Coronary artery (tissue), 2 donors: ENCODE measurements around the gene RFNG.

Experiments used
- DNase-seq: peaks from one replicate; pipeline ENCODE4 v3.0.0-alpha.2; 2017; ENCODE audit warnings: low spot score
- H3K27ac ChIP-seq, 2 donors: fragments of 200-600 bp; sonication (generic); one replicate each; pipeline ENCODE4 v1.5.1; 2016 to 2019
- H3K4me3 ChIP-seq: fragments of 200-600 bp; sonication (generic); 2 replicates; pipeline ENCODE4 v1.5.1; 2016; ENCODE audit warnings: mild to moderate bottlenecking, moderate library complexity
- TF ChIP-seq, protein P1 (sequence below): fragments of 200-600 bp; sonication (generic); IDR thresholded peaks from one replicate; pipeline ENCODE4 v1.5.1; 2019; ENCODE audit warnings: antibody characterized with exemption

Gene RFNG

GRCh38 chr17:82054351-82055022 lies 2.9 kb upstream of the RFNG start:
- TF ChIP-seq, protein P1, sequence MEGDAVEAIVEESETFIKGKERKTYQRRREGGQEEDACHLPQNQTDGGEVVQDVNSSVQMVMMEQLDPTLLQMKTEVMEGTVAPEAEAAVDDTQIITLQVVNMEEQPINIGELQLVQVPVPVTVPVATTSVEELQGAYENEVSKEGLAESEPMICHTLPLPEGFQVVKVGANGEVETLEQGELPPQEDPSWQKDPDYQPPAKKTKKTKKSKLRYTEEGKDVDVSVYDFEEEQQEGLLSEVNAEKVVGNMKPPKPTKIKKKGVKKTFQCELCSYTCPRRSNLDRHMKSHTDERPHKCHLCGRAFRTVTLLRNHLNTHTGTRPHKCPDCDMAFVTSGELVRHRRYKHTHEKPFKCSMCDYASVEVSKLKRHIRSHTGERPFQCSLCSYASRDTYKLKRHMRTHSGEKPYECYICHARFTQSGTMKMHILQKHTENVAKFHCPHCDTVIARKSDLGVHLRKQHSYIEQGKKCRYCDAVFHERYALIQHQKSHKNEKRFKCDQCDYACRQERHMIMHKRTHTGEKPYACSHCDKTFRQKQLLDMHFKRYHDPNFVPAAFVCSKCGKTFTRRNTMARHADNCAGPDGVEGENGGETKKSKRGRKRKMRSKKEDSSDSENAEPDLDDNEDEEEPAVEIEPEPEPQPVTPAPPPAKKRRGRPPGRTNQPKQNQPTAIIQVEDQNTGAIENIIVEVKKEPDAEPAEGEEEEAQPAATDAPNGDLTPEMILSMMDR, result no peak
- H3K4me3 ChIP-seq, result no peak overlapping the region
- no peak for DNase-seq
- no peak overlapping the region for H3K27ac ChIP-seq

- TF ChIP-seq, protein P1, result no peak
- Histone ChIP-seq H3K27ac (no peak overlapping the region), H3K4me3 (no peak overlapping the region)
- DNase-seq, result no peak
Measured at GRCh38 chr17:82053556-82054263, 2.1 kb upstream of the RFNG start.

- no peak overlapping the region for H3K27ac ChIP-seq
- H3K4me3 ChIP-seq, result peak overlapping the region; percentile 100
- DNase-seq, result no peak
- TF ChIP-seq, protein P1, result no peak
Measured at GRCh38 chr17:82053130-82053529, 1.5 kb upstream of the RFNG start.

GRCh38 chr17:82052638-82053059 lies 1.0 kb upstream of the RFNG start:
- DNase-seq, result no peak
- no peak overlapping the region for H3K27ac ChIP-seq
- TF ChIP-seq, protein P1, result no peak
- peak overlapping the region; percentile 100 for H3K4me3 ChIP-seq

GRCh38 chr17:82050761-82051641 lies 610 bp downstream of the RFNG start:
- Histone ChIP-seq H3K27ac (peak overlapping the region; percentile 16 to 89), H3K4me3 (peak overlapping the region; percentile 100)
- TF ChIP-seq, protein P1, result no peak
- DNase-seq, result no peak

DNA sequence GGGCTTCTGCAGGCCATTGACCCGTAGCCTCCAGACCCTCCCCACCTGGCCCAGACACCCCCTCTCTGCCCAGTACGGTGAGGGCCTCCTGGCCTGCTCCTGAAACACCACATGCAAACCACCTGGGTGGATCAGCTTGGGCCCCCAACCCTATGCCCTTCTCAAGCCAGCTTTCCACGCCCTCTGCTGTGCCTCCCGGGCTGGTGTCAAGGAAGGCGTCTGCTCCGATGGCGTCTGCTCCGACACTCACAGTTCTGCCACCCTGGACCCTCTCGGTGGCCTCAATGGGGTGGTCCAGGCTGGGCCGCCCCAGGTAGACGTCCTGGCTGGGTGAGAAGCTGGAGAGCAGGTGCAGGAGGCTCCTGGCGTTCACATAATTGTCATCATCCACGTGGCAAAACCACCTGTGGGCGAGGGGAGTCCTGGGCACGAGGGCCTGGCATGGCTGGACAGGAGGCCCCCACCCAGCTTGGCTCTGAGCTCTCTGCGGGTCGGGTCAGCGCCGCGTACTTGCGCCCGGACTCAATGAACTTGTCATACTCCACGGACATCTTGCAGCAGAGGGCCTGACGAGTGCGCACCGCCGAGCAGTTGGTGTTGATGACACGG lies 1.4 kb downstream of the RFNG start:
- TF ChIP-seq, protein P1, result no peak
- Histone ChIP-seq H3K27ac (no peak overlapping the region), H3K4me3 (peak overlapping the region; percentile 100)
- no peak for DNase-seq
